Ishikawa (cell line): Measurements from ENCODE around the gene POLR1A.

Experiments used
- CEBPB ChIP-seq: IDR thresholded peaks from 2 replicates; pipeline ENCODE4 v1.6.1; 2012
- CREB1 ChIP-seq: IDR thresholded peaks from 2 replicates; pipeline ENCODE4 v1.6.1; 2012; ENCODE audit warnings: low read depth
- EGR1 ChIP-seq: IDR thresholded peaks from 2 replicates; pipeline ENCODE4 v1.6.1; 2012
- EP300 ChIP-seq: IDR thresholded peaks from 2 replicates; pipeline ENCODE4 v1.6.1; 2012; ENCODE audit warnings: borderline replicate concordance
- FOXM1 ChIP-seq: IDR thresholded peaks from 2 replicates; pipeline ENCODE4 v1.6.1; 2012; ENCODE audit warnings: low read depth, borderline replicate concordance
- NFIC ChIP-seq: IDR thresholded peaks from 2 replicates; pipeline ENCODE4 v1.6.1; 2012
- RAD21 ChIP-seq: IDR thresholded peaks from 2 replicates; pipeline ENCODE4 v1.6.1; 2012; ENCODE audit warnings: low read depth
- TAF1 ChIP-seq: IDR thresholded peaks from 2 replicates; pipeline ENCODE4 v1.6.1; 2012; ENCODE audit warnings: low read depth, mild to moderate bottlenecking
- TCF12 ChIP-seq: IDR thresholded peaks from 2 replicates; pipeline ENCODE4 v1.6.1; 2012; ENCODE audit warnings: low read depth
- TEAD4 ChIP-seq: IDR thresholded peaks from 2 replicates; pipeline ENCODE4 v1.6.1; 2012
- YY1 ChIP-seq: IDR thresholded peaks from 2 replicates; pipeline ENCODE4 v1.6.1; 2012; ENCODE audit warnings: low read depth
- ZBTB7A ChIP-seq: IDR thresholded peaks from 2 replicates; pipeline ENCODE4 v1.6.1; 2012; ENCODE audit warnings: low read depth
- TF ChIP-seq, protein P1 (sequence below): IDR thresholded peaks from 2 replicates; pipeline ENCODE4 v1.6.1; 2012
- TF ChIP-seq, protein P2 (sequence below): IDR thresholded peaks from 2 replicates; pipeline ENCODE4 v1.6.1; 2012
- TF ChIP-seq, protein P3 (sequence below): IDR thresholded peaks from 2 replicates; pipeline ENCODE4 v1.6.1; 2012; ENCODE audit warnings: low read depth, mild to moderate bottlenecking

POLR1A gene

DNA sequence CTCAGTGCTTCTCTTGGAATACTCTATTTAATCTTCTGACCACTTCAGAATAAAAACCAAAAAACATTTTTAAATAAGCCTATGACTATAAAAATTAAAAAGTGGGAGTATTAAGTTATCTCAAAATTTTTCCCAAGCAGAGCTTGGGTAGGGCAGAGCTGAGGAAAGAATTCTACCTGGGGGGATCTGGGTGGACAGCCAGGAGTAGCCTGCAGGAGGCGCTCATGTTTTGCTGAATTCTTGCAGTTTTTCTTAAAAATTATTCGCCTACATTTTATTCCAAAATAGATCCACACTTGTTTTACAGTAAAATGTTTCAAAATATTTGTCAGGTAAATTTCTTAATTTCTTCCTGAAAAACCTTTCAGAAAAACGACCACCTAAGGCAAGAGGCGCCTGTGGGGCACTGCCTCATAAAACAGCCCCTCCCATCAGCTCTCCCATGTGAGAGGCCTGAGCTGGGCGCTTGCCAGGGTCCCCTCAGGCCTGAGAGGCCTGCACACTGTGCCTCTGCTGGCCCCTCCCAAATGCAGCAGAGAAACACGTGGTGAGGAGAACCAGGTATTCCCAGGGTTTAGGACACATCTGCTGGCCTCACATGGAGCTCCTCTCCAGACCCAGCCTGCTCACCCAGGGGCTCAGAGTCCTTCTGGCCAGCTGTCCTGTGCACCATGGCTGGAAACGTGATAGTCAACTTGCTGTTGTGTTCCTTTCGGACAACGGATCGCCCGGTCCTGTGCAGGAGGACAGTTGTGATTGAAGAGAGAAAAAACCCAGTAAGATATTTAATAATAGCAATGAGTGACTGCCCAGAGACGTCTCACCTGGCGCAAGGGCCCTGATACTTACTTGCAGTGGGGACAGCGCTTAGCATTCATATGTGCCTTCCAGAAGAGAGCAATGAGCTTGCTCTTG lies 17.5 kb downstream of the POLR1A start:
- TF ChIP-seq EP300 (no peak), YY1 (no peak), FOXM1 (no peak), ZBTB7A (no peak), CEBPB (no peak), TEAD4 (no peak), RAD21 (no peak), TAF1 (no peak), CREB1 (no peak), NFIC (no peak), EGR1 (no peak), TCF12 (no peak)
- TF ChIP-seq, protein P1, sequence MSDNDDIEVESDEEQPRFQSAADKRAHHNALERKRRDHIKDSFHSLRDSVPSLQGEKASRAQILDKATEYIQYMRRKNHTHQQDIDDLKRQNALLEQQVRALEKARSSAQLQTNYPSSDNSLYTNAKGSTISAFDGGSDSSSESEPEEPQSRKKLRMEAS, result no peak
- TF ChIP-seq, protein P2, sequence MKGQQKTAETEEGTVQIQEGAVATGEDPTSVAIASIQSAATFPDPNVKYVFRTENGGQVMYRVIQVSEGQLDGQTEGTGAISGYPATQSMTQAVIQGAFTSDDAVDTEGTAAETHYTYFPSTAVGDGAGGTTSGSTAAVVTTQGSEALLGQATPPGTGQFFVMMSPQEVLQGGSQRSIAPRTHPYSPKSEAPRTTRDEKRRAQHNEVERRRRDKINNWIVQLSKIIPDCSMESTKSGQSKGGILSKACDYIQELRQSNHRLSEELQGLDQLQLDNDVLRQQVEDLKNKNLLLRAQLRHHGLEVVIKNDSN, result no peak
- TF ChIP-seq, protein P3, sequence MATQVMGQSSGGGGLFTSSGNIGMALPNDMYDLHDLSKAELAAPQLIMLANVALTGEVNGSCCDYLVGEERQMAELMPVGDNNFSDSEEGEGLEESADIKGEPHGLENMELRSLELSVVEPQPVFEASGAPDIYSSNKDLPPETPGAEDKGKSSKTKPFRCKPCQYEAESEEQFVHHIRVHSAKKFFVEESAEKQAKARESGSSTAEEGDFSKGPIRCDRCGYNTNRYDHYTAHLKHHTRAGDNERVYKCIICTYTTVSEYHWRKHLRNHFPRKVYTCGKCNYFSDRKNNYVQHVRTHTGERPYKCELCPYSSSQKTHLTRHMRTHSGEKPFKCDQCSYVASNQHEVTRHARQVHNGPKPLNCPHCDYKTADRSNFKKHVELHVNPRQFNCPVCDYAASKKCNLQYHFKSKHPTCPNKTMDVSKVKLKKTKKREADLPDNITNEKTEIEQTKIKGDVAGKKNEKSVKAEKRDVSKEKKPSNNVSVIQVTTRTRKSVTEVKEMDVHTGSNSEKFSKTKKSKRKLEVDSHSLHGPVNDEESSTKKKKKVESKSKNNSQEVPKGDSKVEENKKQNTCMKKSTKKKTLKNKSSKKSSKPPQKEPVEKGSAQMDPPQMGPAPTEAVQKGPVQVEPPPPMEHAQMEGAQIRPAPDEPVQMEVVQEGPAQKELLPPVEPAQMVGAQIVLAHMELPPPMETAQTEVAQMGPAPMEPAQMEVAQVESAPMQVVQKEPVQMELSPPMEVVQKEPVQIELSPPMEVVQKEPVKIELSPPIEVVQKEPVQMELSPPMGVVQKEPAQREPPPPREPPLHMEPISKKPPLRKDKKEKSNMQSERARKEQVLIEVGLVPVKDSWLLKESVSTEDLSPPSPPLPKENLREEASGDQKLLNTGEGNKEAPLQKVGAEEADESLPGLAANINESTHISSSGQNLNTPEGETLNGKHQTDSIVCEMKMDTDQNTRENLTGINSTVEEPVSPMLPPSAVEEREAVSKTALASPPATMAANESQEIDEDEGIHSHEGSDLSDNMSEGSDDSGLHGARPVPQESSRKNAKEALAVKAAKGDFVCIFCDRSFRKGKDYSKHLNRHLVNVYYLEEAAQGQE, result no peak

DNA sequence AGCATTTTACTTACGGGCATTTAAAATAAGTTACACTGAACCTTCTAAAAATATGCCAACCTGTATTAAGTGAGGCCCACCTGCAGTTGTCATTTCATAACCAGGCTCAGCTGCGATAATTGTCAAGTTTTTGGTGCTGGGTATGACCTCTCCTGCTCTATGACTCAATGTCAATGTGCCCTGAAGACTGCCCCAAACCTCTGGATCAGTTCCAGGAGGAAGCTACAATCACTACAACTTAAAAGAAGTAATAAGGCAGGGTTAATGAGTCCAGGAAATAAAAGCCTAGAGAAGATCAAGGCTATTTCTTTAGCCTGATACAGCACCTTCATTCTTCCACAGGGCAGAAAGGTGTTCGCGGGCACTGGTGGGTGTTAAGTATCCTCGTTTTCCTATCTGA lies 22.9 kb downstream of the POLR1A start:
- TF ChIP-seq, protein P2, result no peak
- TF ChIP-seq EGR1 (no peak), TEAD4 (no peak), CEBPB (no peak), NFIC (no peak), FOXM1 (no peak), TAF1 (no peak), EP300 (no peak), YY1 (no peak), TCF12 (no peak), CREB1 (no peak)
- TF ChIP-seq, protein P3, result no peak
- TF ChIP-seq, protein P1, result no peak

DNA sequence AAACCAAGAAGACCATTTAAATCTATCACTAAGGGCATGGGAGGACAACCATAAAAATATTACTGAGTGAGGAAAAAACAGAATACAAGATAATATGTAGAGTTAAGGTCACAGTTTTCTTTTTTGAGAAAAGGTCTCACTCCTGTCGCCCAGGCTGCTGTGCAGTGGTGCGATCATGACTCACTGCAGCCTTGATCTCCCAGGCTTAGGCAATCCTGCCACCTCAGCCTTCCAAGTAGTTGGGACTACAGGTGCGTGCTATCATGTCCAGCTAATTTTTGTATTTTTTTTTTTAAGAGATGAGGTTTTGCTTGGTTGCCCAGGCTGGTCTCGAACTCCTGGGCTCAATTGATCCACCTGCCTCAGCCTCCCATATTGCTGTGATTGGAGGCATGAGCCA lies 24.0 kb downstream of the POLR1A start:
- TF ChIP-seq, protein P3, result no peak
- TF ChIP-seq, protein P2, result no peak
- TF ChIP-seq EP300 (no peak), RAD21 (no peak), TAF1 (no peak), NFIC (no peak), YY1 (no peak), CREB1 (no peak), TCF12 (no peak), EGR1 (no peak), ZBTB7A (no peak), CEBPB (no peak), TEAD4 (no peak), FOXM1 (no peak)
- TF ChIP-seq, protein P1, result no peak
